GM12878 (cell line): ENCODE data around the gene ASB2. TPM values are rescaled to one million over a fixed set of nuclear protein-coding genes. Genes with fewer than 3 reads are reported as not detected.

Experiments used
- ATAC-seq: fragments of 200-7000 bp; cut with Tn5 transposase; 3 replicates; pipeline ENCODE4 v1.9.1; 2020; ENCODE audit warnings: mild to moderate bottlenecking, moderate library complexity
- BruUV-seq: library from RNA; stranded (reverse); fragments of 400-500 nt; replicated peaks from 2 replicates; lab custom pipeline; 2021; lab: Mats Ljungman, UMichigan
- CTCF ChIA-PET: fragments of 300-600 bp; sonication (Branson Sonifier 250); formaldehyde crosslinking; extraction: SDS; loops from one replicate; lab custom pipeline; 2021; ENCODE audit warnings: inconsistent platforms; lab: Yijun Ruan, JAX
- POLR2A ChIA-PET: fragments of 350-600 bp; formaldehyde crosslinking; extraction: SDS; loops from one replicate; lab custom pipeline; 2021; ENCODE audit warnings: inconsistent platforms; lab: Charles Lee
- RAD21 ChIA-PET: fragments of 300-600 bp; sonication (Branson Sonifier 250); formaldehyde crosslinking; loops from one replicate; lab custom pipeline; 2023; ENCODE audit warnings: antibody characterized with exemption; ENCODE audit not compliant: unreplicated experiment; lab: Charles Lee
- SMC1A ChIA-PET: fragments of 300-600 bp; sonication (Branson Sonifier 250); formaldehyde crosslinking; loops from one replicate; lab custom pipeline; 2023; ENCODE audit not compliant: unreplicated experiment, uncharacterized antibody; lab: Charles Lee
- DNase-seq: peaks from one replicate; pipeline ENCODE4 v3.0.0-alpha.2; 2011; ENCODE audit warnings: low read depth, low spot score
- FAIRE-seq: peaks from 3 replicates; lab custom pipeline; 2011; peaks lifted over from hg19 to GRCh38; lab: Jason Lieb, UNC
- H2AFZ ChIP-seq: 2 replicates; pipeline ENCODE4 v1.6.0; 2011; ENCODE audit warnings: low read depth, low read length, control low read depth; ENCODE audit not compliant: control insufficient read depth
- H3K27ac ChIP-seq: 2 replicates; pipeline ENCODE4 v1.5.1; 2011; ENCODE audit warnings: control low read depth; ENCODE audit not compliant: control insufficient read depth, insufficient read depth
- H3K27me3 ChIP-seq, 2 experiments: replicated peaks in 1 of 2; 2 replicates each; pipeline versions ENCODE4 v1.6.0 to v1.6.1; 2011; ENCODE audit warnings: low read length in 1 of 2; ENCODE audit not compliant: control insufficient read depth in 2 of 2, insufficient read depth in 2 of 2
- H3K36me3 ChIP-seq, 2 experiments: 2 replicates each; pipeline ENCODE4 v1.5.1; 2011; ENCODE audit warnings: low read length in 1 of 2; ENCODE audit not compliant: control insufficient read depth in 2 of 2, insufficient read depth in 2 of 2
- H3K4me1 ChIP-seq: 2 replicates; pipeline ENCODE4 v1.6.1; 2011; ENCODE audit warnings: mild to moderate bottlenecking, low read length, moderate library complexity, mixed read lengths; ENCODE audit not compliant: control insufficient read depth, insufficient read depth
- H3K4me2 ChIP-seq: 2 replicates; pipeline ENCODE4 v1.6.0; 2011; ENCODE audit warnings: control low read depth; ENCODE audit not compliant: control insufficient read depth, insufficient read depth
- H3K4me3 ChIP-seq: fragments of 200-600 bp; sonication (generic); 2 replicates; pipeline ENCODE4 v1.5.1; 2016
- H3K79me2 ChIP-seq: 2 replicates; pipeline ENCODE4 v1.6.0; 2011; ENCODE audit warnings: low read length; ENCODE audit not compliant: control insufficient read depth, insufficient read depth
- H3K9ac ChIP-seq: 2 replicates; pipeline ENCODE4 v1.8.0; 2011; ENCODE audit warnings: low read length, control low read depth, mixed read lengths; ENCODE audit not compliant: control insufficient read depth, insufficient read depth
- H3K9me3 ChIP-seq: replicated peaks from 3 replicates; pipeline ENCODE4 v1.5.1; 2011; ENCODE audit warnings: mild to moderate bottlenecking, low read length; ENCODE audit not compliant: control insufficient read depth, insufficient read depth
- H4K20me1 ChIP-seq: 2 replicates; pipeline ENCODE4 v1.6.0; 2011; ENCODE audit not compliant: control insufficient read depth, insufficient read depth
- ATF3 ChIP-seq: IDR thresholded peaks from 2 replicates; pipeline ENCODE4 v1.6.1; 2011; ENCODE audit warnings: low read depth, mild to moderate bottlenecking, low read length, moderate library complexity, borderline replicate concordance; ENCODE audit errors: extremely low read depth
- EP300 ChIP-seq, 2 experiments: fragments of 150-350 bp in 1 of 2; IDR thresholded peaks; 2 replicates each; pipeline ENCODE4 v1.6.1; 2011 to 2012; ENCODE audit warnings: low read depth in 2 of 2, low read length in 2 of 2, borderline replicate concordance in 1 of 2, improper control_type of control experiment in 1 of 2, inconsistent platforms in 1 of 2; ENCODE audit not compliant: control insufficient read depth in 1 of 2
- FOXK2 ChIP-seq: fragments of 450-650 bp; IDR thresholded peaks from 2 replicates; pipeline ENCODE4 v1.6.1; 2017; ENCODE audit warnings: mild to moderate bottlenecking, moderate library complexity
- POLR2AphosphoS2 ChIP-seq: IDR thresholded peaks from 2 replicates; pipeline ENCODE4 v1.6.1; 2011; ENCODE audit warnings: low read depth, mild to moderate bottlenecking, low read length, improper control_type of control experiment, moderate library complexity
- POLR2AphosphoS5 ChIP-seq: IDR thresholded peaks from 2 replicates; pipeline ENCODE4 v1.6.1; 2011; ENCODE audit warnings: mild to moderate bottlenecking, low read length, inconsistent platforms
- SMARCA5 ChIP-seq: fragments of 450-650 bp; IDR thresholded peaks from 2 replicates; pipeline ENCODE4 v1.6.1; 2017; ENCODE audit warnings: mild to moderate bottlenecking
- SUZ12 ChIP-seq: fragments of 200-600 bp; sonication (generic); IDR thresholded peaks from one replicate; pipeline ENCODE4 v1.6.1; 2018; ENCODE audit warnings: antibody characterized with exemption, mild to moderate bottlenecking; ENCODE audit not compliant: unreplicated experiment
- TCF12 ChIP-seq: IDR thresholded peaks from 2 replicates; pipeline ENCODE4 v1.6.1; 2011; ENCODE audit warnings: low read depth, mild to moderate bottlenecking, low read length
- ZNF687 ChIP-seq: fragments of 450-650 bp; IDR thresholded peaks from 2 replicates; pipeline ENCODE4 v1.6.1; 2017; ENCODE audit warnings: mild to moderate bottlenecking, moderate library complexity
- in situ Hi-C: fragments of 300-500 bp; cut with MboI; formaldehyde crosslinking; loops from 9 replicates; pipeline ENCODE4 v1.14.3; 2018; ENCODE audit warnings: mixed read lengths
- intact Hi-C: fragments of 100-400 bp; cut with micrococcal nuclease; formaldehyde crosslinking; loops from one replicate; pipeline ENCODE4 v1.14.2; 2022; ENCODE audit not compliant: unreplicated experiment
- polyA plus RNA-seq, 11 experiments: library from polyadenylated mRNA; depleted of rRNA in 4 of 11; unstranded in 6 of 11; stranded (reverse) in 5 of 11; fragments of >200 nt; fragmentation: Nextera tagmentation in 4 of 11; fragmentation: Illumina TruSeq in 1 of 11; extraction: Ambion mirVana in 4 of 11; extraction: Trizol in 1 of 11; gene quantifications; 1 replicate in 1 of 11; 2 replicates in 10 of 11; pipeline versions ENCODE4 v1.2.1 to v1.2.3, GENCODE V29; 2011 to 2016; ENCODE audit warnings: inconsistent platforms in 2 of 11, missing spikeins in 2 of 11, low read depth in 1 of 11
- total RNA-seq, 4 experiments: library from RNA; depleted of rRNA in 3 of 4; stranded (reverse); fragments of >200 nt in 3 of 4; fragmentation: Illumina TruSeq in 1 of 4; extraction: Trizol in 1 of 4; gene quantifications; 2 replicates each; pipeline versions ENCODE4 v1.2.1 to v1.2.3, GENCODE V29; 2013 to 2021

Gene ASB2
- total and polyA plus RNA-seq, 10 of the 15 experiments (the other 5 are each of a cell fraction or from before 2014, with no cell fraction given), result 3.0 to 54.8 (median 33.5) TPM

- TF ChIP-seq SUZ12 (no peak), FOXK2 (no peak), POLR2AphosphoS2 (no peak), ATF3 (no peak)
Observed at GRCh38 chr14:93960774-93961438, 15.5 kb downstream of the ASB2 start (continued).

DNA sequence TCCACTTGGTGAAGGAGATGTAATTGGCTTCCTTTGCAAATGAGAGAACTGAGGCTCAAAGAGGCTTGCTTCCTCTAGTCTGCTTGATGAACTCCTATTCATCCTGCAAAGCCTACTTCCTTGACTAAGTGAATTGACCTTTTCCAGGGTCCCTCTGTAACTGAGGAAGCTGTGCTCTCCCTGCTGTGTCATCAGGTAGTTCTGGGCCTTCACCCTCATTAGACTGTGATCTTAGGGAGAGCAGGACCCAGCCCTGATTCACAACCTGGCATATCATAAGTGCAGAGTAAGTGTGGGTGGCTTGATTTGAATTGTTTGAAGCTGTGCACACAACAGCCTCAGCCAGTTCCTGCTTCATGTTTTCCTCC is 16.3 kb downstream of the ASB2 start:
- TSS peak; percentile 57 for BruUV-seq
- TF ChIP-seq ZNF687 (peak; percentile 24; the same call in 1 of the 2 replicates), TCF12 (0 out of 2 replicates have a peak, but pooled peaks have one; percentile 7), POLR2AphosphoS5 (peak; percentile 13; the same call in 1 of the 2 replicates), SMARCA5 (peak; percentile 62; the same call in 1 of the 2 replicates), EP300 (IDR thresholded peaks at IDR 0.05; ENCODE audit: borderline replicate concordance in 1 of 2, control insufficient read depth in 1 of 2, low read depth in 2 of 2, low read length in 2 of 2) (no peak)
- no peak for DNase-seq

More for the DNA sequence above, 16.3 kb downstream of the ASB2 start:
- intact Hi-C loops (no loop called here), in situ Hi-C loops (loop anchor here (25.0 kb wide), 2 partner anchors 1198 to 1702 kb away; no protein-coding TSS in a partner anchor)
- Histone ChIP-seq H3K4me3 (peak overlapping the region; percentile 25; the same call in 1 of the 2 replicates), H3K9ac (peak overlapping the region; percentile 64; the same call in 1 of the 2 replicates), H3K79me2 (no peaks in the 10 kb centered on the region; the same call in 1 of the 2 replicates), H3K4me1 (peaks cover 95% of the 10 kb centered on the region), H3K36me3 (no peaks in the 10 kb centered on the region), H4K20me1 (no peaks in the 10 kb centered on the region), H3K27ac (peak overlapping the region; percentile 90), H2AFZ (no peak overlapping the region), H3K4me2 (peak overlapping the region; percentile 78), H3K27me3 (no peaks in the 10 kb centered on the region), H3K9me3 (no peaks in the 10 kb centered on the region)
- no peak for FAIRE-seq
- POLR2A ChIA-PET, result interaction anchor here (0.7 to 7.8 kb wide), 10 partner anchors 10 to 52 kb away, joined by 3 to 128 read pairs (median 8); partner anchors contain the start of gene ASB2
- RAD21 ChIA-PET, result interaction anchor here (1.1 to 15.3 kb wide), 6 partner anchors 15 to 49 kb away, joined by 4 to 324 read pairs (median 29); partner anchors contain the start of gene ASB2
- ATAC-seq, result no peak
- SMC1A ChIA-PET, result interaction anchor here (0.9 to 19.5 kb wide), 6 partner anchors 13 to 51 kb away, joined by 3 to 409 read pairs (median 25); partner anchors contain the start of gene ASB2
- CTCF ChIA-PET, result interaction anchor here (1.1 to 6.6 kb wide), 8 partner anchors 8 to 51 kb away, joined by 3 to 73 read pairs (median 12); partner anchors contain the start of gene ASB2
